HG03066 (cell line): ENCODE measurements around the gene EIF4G3.
A peak's percentile ranks its signal among the peaks of the same experiment; 100 is the strongest.
"Not testable (repeated sequence)": the region's sequence is repeated elsewhere in the genome, so short reads cannot be mapped to it uniquely, and the experiment has no call there.

Experiments
- ATAC-seq: cut with Tn5 transposase; IDR thresholded peaks from one replicate; pipeline ENCODE4 v1.9.1; 2021; ENCODE audit warnings: low read depth; ENCODE audit not compliant: unreplicated experiment

Gene EIF4G3

GRCh38 chr1:21042929-21043605, 133.6 kb downstream of the EIF4G3 start:
- no peak for ATAC-seq

GRCh38 chr1:21041541-21041940, 135.2 kb downstream of the EIF4G3 start:
- ATAC-seq = no peak

- no peak for ATAC-seq
Measured at GRCh38 chr1:21037091-21037490, 139.6 kb downstream of the EIF4G3 start.

- ATAC-seq = no peak
Measured at GRCh38 chr1:21035794-21036193, 140.9 kb downstream of the EIF4G3 start.

GRCh38 chr1:21034725-21035628, 141.7 kb downstream of the EIF4G3 start:
- ATAC-seq = no peak

GRCh38 chr1:21032741-21033140, 144.0 kb downstream of the EIF4G3 start:
- no peak for ATAC-seq

GRCh38 chr1:21030181-21030580, 146.5 kb downstream of the EIF4G3 start:
- ATAC-seq = no peak

GRCh38 chr1:21028520-21029145, 148.1 kb downstream of the EIF4G3 start:
- ATAC-seq = no peak

- no peak for ATAC-seq
Measured at GRCh38 chr1:21027805-21028204, 148.9 kb downstream of the EIF4G3 start.

GRCh38 chr1:21024918-21025317, 151.8 kb downstream of the EIF4G3 start:
- ATAC-seq = no peak

GRCh38 chr1:21024136-21024896, 152.4 kb downstream of the EIF4G3 start:
- ATAC-seq = not testable (repeated sequence)

GRCh38 chr1:21022279-21023040, 154.2 kb downstream of the EIF4G3 start:
- peak; percentile 85 for ATAC-seq

GRCh38 chr1:21021311-21021710, 155.4 kb downstream of the EIF4G3 start:
- no peak for ATAC-seq

GRCh38 chr1:21020151-21020550, 156.5 kb downstream of the EIF4G3 start:
- ATAC-seq = no peak

GRCh38 chr1:21018673-21019072, 158.0 kb downstream of the EIF4G3 start:
- no peak for ATAC-seq

GRCh38 chr1:21013510-21013909, 163.2 kb downstream of the EIF4G3 start:
- ATAC-seq = no peak

GRCh38 chr1:21012937-21013336, 163.8 kb downstream of the EIF4G3 start:
- no peak for ATAC-seq

- ATAC-seq = no peak
Measured at GRCh38 chr1:21007876-21008275, 168.8 kb downstream of the EIF4G3 start.

GRCh38 chr1:21005466-21006239, 171.0 kb downstream of the EIF4G3 start:
- no peak for ATAC-seq
